GM12873 (cell line): ENCODE measurements around the gene LRP5.

ENCODE experiments used
- CTCF ChIP-seq: IDR thresholded peaks from 2 replicates; pipeline ENCODE4 v1.5.1; 2012; ENCODE audit warnings: low read depth, mild to moderate bottlenecking, moderate library complexity, low read length, control low read depth; ENCODE audit not compliant: insufficient read depth; ENCODE audit errors: missing control alignments

The LRP5 gene

DNA sequence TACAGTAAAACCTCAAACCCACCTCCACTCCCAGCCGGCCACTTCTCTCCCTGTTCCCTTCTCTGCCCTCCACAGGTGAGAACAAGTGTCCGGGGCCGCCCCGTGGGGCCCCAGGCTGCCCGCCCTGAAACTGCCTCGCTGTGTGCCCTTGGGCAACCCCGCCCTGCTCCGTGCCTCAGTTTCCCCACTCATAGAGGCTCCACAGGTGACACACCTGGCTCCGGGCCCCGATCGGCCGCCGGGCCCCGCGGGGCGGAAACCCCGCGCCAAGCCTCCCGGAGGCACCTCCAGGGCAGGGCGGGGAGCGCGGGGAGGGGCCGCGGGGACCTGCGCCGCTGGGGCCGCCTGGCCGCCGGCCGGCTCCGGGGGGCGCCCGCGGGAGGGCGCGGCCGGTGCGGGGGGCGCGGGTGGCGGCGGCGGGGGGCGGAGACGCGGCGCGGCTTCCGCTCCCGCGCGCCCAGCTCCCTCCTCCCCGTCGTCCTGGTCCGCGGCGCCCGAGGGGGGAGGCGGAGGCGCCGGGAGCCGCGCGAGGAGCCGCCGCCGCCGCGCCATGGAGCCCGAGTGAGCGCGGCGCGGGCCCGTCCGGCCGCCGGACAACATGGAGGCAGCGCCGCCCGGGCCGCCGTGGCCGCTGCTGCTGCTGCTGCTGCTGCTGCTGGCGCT is at the start of gene LRP5:
Gene LRP5, plus strand, starts transcription at position 475 of the 663 bp plus-strand sequence. Its CDS starts 124 bp downstream, at position 599.
- TF ChIP-seq CTCF: no peak

- no peak for TF ChIP-seq CTCF
Observed at GRCh38 chr11:68263444-68264035, 48.9 kb upstream of the LRP5 start.

GRCh38 chr11:68264244-68264643 is 48.1 kb upstream of the LRP5 start:
- no peak for TF ChIP-seq CTCF

GRCh38 chr11:68264741-68265540 is 47.5 kb upstream of the LRP5 start:
- TF ChIP-seq CTCF: no peak

DNA sequence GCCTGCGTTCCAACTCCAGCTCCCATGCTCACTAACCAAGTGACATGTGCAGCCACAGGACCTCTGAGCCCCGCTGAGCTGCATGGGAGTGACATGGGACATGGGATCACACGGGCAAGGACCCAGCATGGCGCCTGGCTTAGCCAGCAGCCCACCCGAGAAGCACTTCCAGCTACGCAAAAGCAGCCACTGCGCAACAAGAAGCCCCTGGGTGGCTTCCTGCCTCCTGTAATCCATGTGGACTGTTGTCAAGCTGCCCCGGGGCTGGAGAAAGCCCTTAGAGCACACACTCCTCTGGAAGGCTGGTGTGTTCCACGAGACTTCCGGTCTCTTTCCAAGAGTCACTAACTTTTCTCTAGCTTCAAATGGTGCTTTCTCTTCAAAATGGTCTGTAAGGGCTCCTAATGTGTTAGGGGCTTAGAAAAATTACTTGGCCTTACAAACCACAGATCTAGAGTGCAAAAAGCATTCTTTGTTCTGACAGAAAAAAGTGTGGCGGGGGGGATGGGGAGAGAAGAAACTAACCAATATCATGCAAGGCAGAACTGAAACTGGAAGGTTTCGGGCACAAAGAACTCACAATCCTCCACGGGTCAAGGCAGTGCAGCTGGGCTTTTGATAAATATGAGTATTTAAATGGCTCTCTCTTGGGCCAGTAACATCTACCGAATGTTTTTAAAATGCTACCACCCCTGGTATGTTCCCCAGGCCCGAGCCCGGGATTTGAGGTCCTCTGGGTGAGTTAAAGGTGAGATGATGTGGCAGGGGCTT is 46.1 kb upstream of the LRP5 start:
- no peak for TF ChIP-seq CTCF

- TF ChIP-seq CTCF: no peak
Observed at GRCh38 chr11:68266936-68267880, 45.2 kb upstream of the LRP5 start.
